ENCODE results near the gene GGCX.

Gene GGCX

GRCh38 chr2:85534881-85535280, 26.4 kb downstream of the GGCX start:
- ChIA-PET CTCF (interaction anchor here (9.1 kb wide), 1 partner anchor 115 kb away, joined by 73 read pairs; the partner anchor contains the start of gene SH2D6), POLR2A (interaction anchor here (1.0 to 1.5 kb wide), 4 partner anchors 10 to 97 kb away, joined by 3 to 6 read pairs (median 4); partner anchors contain the start of gene C2orf68)
- 0 out of 2 replicates have a peak, but pooled peaks cover 2% of the 10 kb centered on the region for H3K4me1 ChIP-seq (ENCODE audit: control insufficient read depth, insufficient read depth, low read length)
- H3K27ac ChIP-seq (ENCODE audit: extremely low read depth, low read depth, low read length) = no peak overlapping the region
- no peak overlapping the region for H3K4me3 ChIP-seq (ENCODE audit: low read depth, low read length)
- H3K9me3 ChIP-seq (ENCODE audit: control insufficient read depth, insufficient read depth, low read depth, low read length) = no peaks in the 10 kb centered on the region
- H3K36me3 ChIP-seq (ENCODE audit: control insufficient read depth in 2 of 2, insufficient read depth in 1 of 2, low read length in 2 of 2) = peaks cover 0 to 4% of the 10 kb centered on the region in 2 experiments; a peak in 1 of 3 replicates
- TF ChIP-seq ZBTB1 (tag by site-specific recombination; IDR thresholded peaks at IDR 0.05) (no peak), ZNF157 (tag by site-specific recombination; IDR thresholded peaks at IDR 0.05) (no peak), AEBP2 (tag by site-specific recombination; IDR thresholded peaks at IDR 0.05; ENCODE audit: borderline replicate concordance) (no peak), SALL2 (tag by site-specific recombination; IDR thresholded peaks at IDR 0.05; ENCODE audit: borderline replicate concordance) (no peak), KLF9 (tag by site-specific recombination; IDR thresholded peaks at IDR 0.05; ENCODE audit: low read depth) (no peak), ZNF223 (tag by site-specific recombination; IDR thresholded peaks at IDR 0.05) (no peak), KLF1 (tag by site-specific recombination; IDR thresholded peaks at IDR 0.05) (no peak), ZNF626 (tag by site-specific recombination; IDR thresholded peaks at IDR 0.05) (no peak), IKZF3 (tag by site-specific recombination; IDR thresholded peaks at IDR 0.05) (no peak), ZNF580 (tag by site-specific recombination; IDR thresholded peaks at IDR 0.05) (no peak), ZNF138 (tag by site-specific recombination; IDR thresholded peaks at IDR 0.05; ENCODE audit: borderline replicate concordance) (no peak), KLF16 (tag by site-specific recombination; IDR thresholded peaks at IDR 0.05) (no peak), ZNF629 (tag by site-specific recombination; IDR thresholded peaks at IDR 0.05) (no peak), ZNF18 (tag by site-specific recombination; IDR thresholded peaks at IDR 0.05) (no peak), ZNF791 (tag by site-specific recombination; IDR thresholded peaks at IDR 0.05) (no peak), ZSCAN30 (tag by site-specific recombination; IDR thresholded peaks at IDR 0.05) (no peak), ZNF639 (tag by site-specific recombination; IDR thresholded peaks at IDR 0.05) (no peak)

GRCh38 chr2:85534099-85534498, 27.2 kb downstream of the GGCX start:
- H3K9me3 ChIP-seq (ENCODE audit: control insufficient read depth, insufficient read depth, low read depth, low read length) = no peaks in the 10 kb centered on the region
- ChIA-PET POLR2A (interaction anchor here (0.6 to 1.5 kb wide), 2 partner anchors 11 to 771 kb away, joined by 4 to 6 read pairs; no protein-coding TSS in a partner anchor), CTCF (interaction anchor here (9.1 kb wide), 1 partner anchor 114 kb away, joined by 73 read pairs; the partner anchor contains the start of gene SH2D6)
- no peak overlapping the region for H3K27ac ChIP-seq (ENCODE audit: extremely low read depth, low read depth, low read length)
- H3K36me3 ChIP-seq (ENCODE audit: control insufficient read depth in 2 of 2, insufficient read depth in 1 of 2, low read length in 2 of 2) = no peaks in the 10 kb centered on the region
- peak; percentile 80 for TF ChIP-seq KLF1 (tag by site-specific recombination; IDR thresholded peaks at IDR 0.05)
- no peak for TF ChIP-seq ZSCAN30 (tag by site-specific recombination; IDR thresholded peaks at IDR 0.05)
- H3K4me1 ChIP-seq (ENCODE audit: control insufficient read depth, insufficient read depth, low read length) = 0 out of 2 replicates have a peak, but pooled peaks cover 2% of the 10 kb centered on the region
- H3K4me3 ChIP-seq (ENCODE audit: low read depth, low read length) = no peak overlapping the region

All from HEK293 (cell line).